G401.6 (cell line): ENCODE results near the gene XKR7.

ENCODE experiments used
- FAIRE-seq: peaks from 2 replicates; lab custom pipeline; 2012; peaks lifted over from hg19 to GRCh38; lab: Jason Lieb, UNC

The XKR7 gene

GRCh38 chr20:31945319-31945718, 22.6 kb upstream of the XKR7 start:
- FAIRE-seq = no peak

GRCh38 chr20:31945785-31946184, 22.2 kb upstream of the XKR7 start:
- FAIRE-seq = no peak

GRCh38 chr20:31948008-31948407, 19.9 kb upstream of the XKR7 start:
- no peak for FAIRE-seq

GRCh38 chr20:31949877-31950646, 17.9 kb upstream of the XKR7 start:
- FAIRE-seq = no peak

GRCh38 chr20:31951203-31951529, 16.8 kb upstream of the XKR7 start:
- no peak for FAIRE-seq

- FAIRE-seq = peak; percentile 90
Observed at GRCh38 chr20:31951530-31952453, 16.2 kb upstream of the XKR7 start, which contains the start of gene PDRG1. PDRG1 (minus strand) TSS chr20:31952046; CDS start chr20:31951961, 85 bp downstream.

- no peak for FAIRE-seq
Observed at GRCh38 chr20:31953556-31954148, 14.3 kb upstream of the XKR7 start.

- no peak for FAIRE-seq
Observed at GRCh38 chr20:31954500-31954899, 13.5 kb upstream of the XKR7 start.

- no peak for FAIRE-seq
Observed at GRCh38 chr20:31956556-31957526, 11.1 kb upstream of the XKR7 start.

- no peak for FAIRE-seq
Observed at GRCh38 chr20:31962761-31963160, 5.2 kb upstream of the XKR7 start.

GRCh38 chr20:31963889-31964288, 4.1 kb upstream of the XKR7 start:
- FAIRE-seq = no peak

- no peak for FAIRE-seq
Observed at GRCh38 chr20:31966991-31967655, 828 bp upstream of the XKR7 start.

GRCh38 chr20:31968291-31969126, 558 bp downstream of the XKR7 start:
- no peak for FAIRE-seq

GRCh38 chr20:31969991-31970390, 2.0 kb downstream of the XKR7 start:
- no peak for FAIRE-seq

GRCh38 chr20:31972471-31973021, 4.6 kb downstream of the XKR7 start:
- FAIRE-seq = peak; percentile 99

- FAIRE-seq = no peak
Observed at GRCh38 chr20:31974296-31974695, 6.3 kb downstream of the XKR7 start.

GRCh38 chr20:31974951-31975487, 7.1 kb downstream of the XKR7 start:
- FAIRE-seq = peak; percentile 66

- no peak for FAIRE-seq
Observed at GRCh38 chr20:31975874-31976273, 7.9 kb downstream of the XKR7 start.

GRCh38 chr20:31977080-31977479, 9.1 kb downstream of the XKR7 start:
- FAIRE-seq = no peak
